ENCODE measurements around the gene PTMA. TPM values are rescaled to one million over a fixed set of nuclear protein-coding genes. Genes with fewer than 3 reads are reported as not detected.

Gene PTMA
- total RNA-seq, 2 experiments from 2014 or later = 2,780 to 3,053 TPM

DNA sequence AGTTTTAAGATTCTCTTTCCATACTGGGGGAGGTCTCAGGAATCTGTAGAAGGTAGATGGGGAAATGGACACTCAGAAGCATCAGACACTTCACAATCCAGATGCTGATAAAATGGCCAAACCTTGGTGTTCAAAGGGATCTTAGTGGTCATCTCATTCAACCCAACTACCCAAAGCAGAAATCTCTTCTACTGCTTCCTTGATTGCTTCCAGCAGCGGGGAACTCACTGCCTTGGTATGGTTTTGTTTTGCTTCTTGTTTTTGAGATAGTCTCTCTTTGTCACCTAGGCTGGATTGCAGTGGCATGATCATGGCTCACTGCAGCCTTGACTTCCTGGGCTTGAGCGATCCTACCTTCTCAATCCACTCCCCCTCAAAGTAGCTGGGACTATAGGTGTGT is 39.3 kb upstream of the PTMA start:
- BruUV-seq (replicated peaks) = no TSS peak
- DNase-seq (ENCODE audit: low spot score) = no peak
- intact Hi-C loops (cut with micrococcal nuclease; ENCODE audit: unreplicated experiment) = no loop called here
- TF ChIP-seq EZH2phosphoT487 (IDR thresholded peaks at IDR 0.05; ENCODE audit: borderline replicate concordance, low read depth, low read length) = no peak
- TF ChIP-seq, protein P1, sequence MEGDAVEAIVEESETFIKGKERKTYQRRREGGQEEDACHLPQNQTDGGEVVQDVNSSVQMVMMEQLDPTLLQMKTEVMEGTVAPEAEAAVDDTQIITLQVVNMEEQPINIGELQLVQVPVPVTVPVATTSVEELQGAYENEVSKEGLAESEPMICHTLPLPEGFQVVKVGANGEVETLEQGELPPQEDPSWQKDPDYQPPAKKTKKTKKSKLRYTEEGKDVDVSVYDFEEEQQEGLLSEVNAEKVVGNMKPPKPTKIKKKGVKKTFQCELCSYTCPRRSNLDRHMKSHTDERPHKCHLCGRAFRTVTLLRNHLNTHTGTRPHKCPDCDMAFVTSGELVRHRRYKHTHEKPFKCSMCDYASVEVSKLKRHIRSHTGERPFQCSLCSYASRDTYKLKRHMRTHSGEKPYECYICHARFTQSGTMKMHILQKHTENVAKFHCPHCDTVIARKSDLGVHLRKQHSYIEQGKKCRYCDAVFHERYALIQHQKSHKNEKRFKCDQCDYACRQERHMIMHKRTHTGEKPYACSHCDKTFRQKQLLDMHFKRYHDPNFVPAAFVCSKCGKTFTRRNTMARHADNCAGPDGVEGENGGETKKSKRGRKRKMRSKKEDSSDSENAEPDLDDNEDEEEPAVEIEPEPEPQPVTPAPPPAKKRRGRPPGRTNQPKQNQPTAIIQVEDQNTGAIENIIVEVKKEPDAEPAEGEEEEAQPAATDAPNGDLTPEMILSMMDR (conservative IDR thresholded peaks at IDR 0.05; ENCODE audit: low read length) = no peak
- Histone ChIP-seq H3K4me2 (ENCODE audit: low read length) (no peak overlapping the region), H3K79me2 (ENCODE audit: insufficient read depth, low read depth, low read length) (no peaks in the 10 kb centered on the region), H4K20me1 (ENCODE audit: insufficient read depth, low read length) (no peaks in the 10 kb centered on the region), H3K9me3 (ENCODE audit: low read length) (no peaks in the 10 kb centered on the region), H3K36me3 (ENCODE audit: insufficient read depth, low read length) (no peaks in the 10 kb centered on the region), H3K4me3 (ENCODE audit: low read depth, low read length, poor library complexity, severe bottlenecking) (no peak overlapping the region), H3K4me1 (ENCODE audit: insufficient read depth, low read length, poor library complexity, severe bottlenecking) (peaks cover 92% of the 10 kb centered on the region), H3K27ac (ENCODE audit: low read depth, low read length, poor library complexity, severe bottlenecking) (peak overlapping the region; percentile 11), H2AFZ (ENCODE audit: low read length) (no peak overlapping the region), H3K9me2 (ENCODE audit: insufficient read depth, low read length) (no peaks in the 10 kb centered on the region)
- CTCF ChIA-PET (ENCODE audit: unreplicated experiment) = no interaction called here
- POLR2A ChIA-PET = no interaction called here

DNA sequence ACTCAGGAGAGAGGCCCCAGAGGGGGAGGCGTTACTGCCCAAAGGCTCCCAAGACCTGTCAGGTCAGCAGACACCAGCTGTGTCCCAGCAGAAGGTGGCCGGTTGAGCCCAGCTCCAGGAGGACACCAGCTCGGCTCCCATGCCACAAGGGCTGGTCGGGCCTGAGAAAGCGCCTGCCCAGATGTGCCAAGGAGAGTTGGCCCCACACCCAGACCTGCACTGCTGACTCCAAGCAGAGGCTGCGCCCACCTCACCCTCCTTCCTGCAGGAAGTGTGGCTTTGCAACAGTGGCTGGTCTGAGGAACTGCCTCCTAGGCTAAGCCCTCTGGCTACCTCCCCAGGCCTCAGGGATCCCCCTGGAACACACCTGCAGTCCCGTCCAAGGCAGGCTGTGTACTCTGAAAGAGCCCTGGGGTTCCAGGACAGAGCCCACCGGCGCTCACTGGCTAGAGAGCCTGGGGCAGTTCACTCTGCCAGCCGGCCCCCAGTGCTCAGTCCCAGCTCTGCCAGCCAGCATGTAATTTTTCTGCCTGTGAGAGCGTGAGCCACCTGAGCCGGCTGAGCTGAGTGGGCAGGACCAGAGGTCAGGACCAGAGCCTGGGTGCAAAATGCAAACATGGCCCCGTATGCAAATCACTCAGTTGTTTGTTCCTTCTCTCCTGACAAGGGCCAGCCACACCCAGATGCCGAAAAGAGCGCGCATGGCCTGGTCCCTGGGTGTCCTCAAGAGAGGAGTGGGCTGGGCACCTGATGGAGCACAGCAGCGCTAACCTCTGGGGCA is 36.9 kb upstream of the PTMA start:
- Histone ChIP-seq H3K79me2 (ENCODE audit: insufficient read depth, low read depth, low read length) (no peaks in the 10 kb centered on the region), H3K27ac (ENCODE audit: low read depth, low read length, poor library complexity, severe bottlenecking) (peak overlapping the region; percentile 99), H3K36me3 (ENCODE audit: insufficient read depth, low read length) (no peaks in the 10 kb centered on the region), H3K9me2 (ENCODE audit: insufficient read depth, low read length) (no peaks in the 10 kb centered on the region), H3K4me3 (ENCODE audit: low read depth, low read length, poor library complexity, severe bottlenecking) (peak overlapping the region; percentile 78), H3K9me3 (ENCODE audit: low read length) (no peaks in the 10 kb centered on the region), H3K4me1 (ENCODE audit: insufficient read depth, low read length, poor library complexity, severe bottlenecking) (peaks cover 92% of the 10 kb centered on the region), H3K4me2 (ENCODE audit: low read length) (peak overlapping the region; percentile 97), H2AFZ (ENCODE audit: low read length) (no peak overlapping the region), H4K20me1 (ENCODE audit: insufficient read depth, low read length) (no peaks in the 10 kb centered on the region)
- ChIA-PET CTCF (ENCODE audit: unreplicated experiment) (interaction anchor here (0.6 to 6.4 kb wide), 7 partner anchors 10 to 112 kb away, joined by 3 to 136 read pairs (median 4); no protein-coding TSS in a partner anchor), POLR2A (interaction anchor here (0.7 to 7.4 kb wide), 23 partner anchors 8 to 1404 kb away, joined by 3 to 201 read pairs (median 7); partner anchors contain the start of gene PTMA)
- intact Hi-C loops (cut with micrococcal nuclease; ENCODE audit: unreplicated experiment) = loop anchor here (5.0 to 10.0 kb wide), 3 partner anchors 159 to 277 kb away; partner anchors contain the start of genes B3GNT7 and NCL
- TF ChIP-seq, protein P1 (conservative IDR thresholded peaks at IDR 0.05; ENCODE audit: low read length) = no peak
- TF ChIP-seq EZH2phosphoT487 (IDR thresholded peaks at IDR 0.05; ENCODE audit: borderline replicate concordance, low read depth, low read length) = no peak
- TSS peak; percentile 96 for BruUV-seq (replicated peaks)
- peak; percentile 95 for DNase-seq (ENCODE audit: low spot score)
